ENCODE measurements around the gene ELL.
"Not testable (repeated sequence)": the region's sequence is repeated elsewhere in the genome, so short reads cannot be mapped to it uniquely, and the experiment has no call there.

The ELL gene

GRCh38 chr19:18521692-18522123 lies at the start of gene ELL:
Gene ELL (minus strand): TSS chr19:18522070. CDS start chr19:18522055, 15 bp downstream.
- no peak for DNase-seq (ENCODE audit: low read depth in 2 of 2, low spot score in 1 of 2)

GRCh38 chr19:18568367-18568766 lies 46.5 kb upstream of the ELL start:
- no peak for DNase-seq (ENCODE audit: low read depth in 2 of 2, low spot score in 1 of 2)

GRCh38 chr19:18566953-18567352 lies 45.1 kb upstream of the ELL start:
- no peak for DNase-seq (ENCODE audit: low read depth in 2 of 2, low spot score in 1 of 2)

- DNase-seq (ENCODE audit: low read depth in 2 of 2, low spot score in 1 of 2): no peak
These were observed 40.2 kb upstream of the ELL start for GRCh38 chr19:18562086-18562485.

- DNase-seq (ENCODE audit: low read depth in 2 of 2, low spot score in 1 of 2): no peak
These were observed 37.8 kb upstream of the ELL start for GRCh38 chr19:18559685-18560084.

- DNase-seq (ENCODE audit: low read depth in 2 of 2, low spot score in 1 of 2): no peak
These were observed 36.7 kb upstream of the ELL start for GRCh38 chr19:18558604-18559003.

GRCh38 chr19:18558202-18558555 lies 36.3 kb upstream of the ELL start:
- DNase-seq (ENCODE audit: low read depth in 2 of 2, low spot score in 1 of 2): no peak

GRCh38 chr19:18557411-18558201 lies 35.7 kb upstream of the ELL start, which contains the start of gene KXD1:
Gene KXD1 (plus strand): TSS chr19:18557870. CDS start chr19:18562057, 4,187 bp downstream.
- peak; percentile 95 to 98 for DNase-seq (ENCODE audit: low read depth in 2 of 2, low spot score in 1 of 2)

GRCh38 chr19:18551631-18552030 lies 29.8 kb upstream of the ELL start:
- DNase-seq (ENCODE audit: low read depth in 2 of 2, low spot score in 1 of 2): no peak

- peak in 1 of 2 donors; percentile 35 for DNase-seq (ENCODE audit: low read depth in 2 of 2, low spot score in 1 of 2)
These were observed 22.1 kb upstream of the ELL start for GRCh38 chr19:18543814-18544475.

- peak; percentile 83 to 88 for DNase-seq (ENCODE audit: low read depth in 2 of 2, low spot score in 1 of 2)
These were observed 21.3 kb upstream of the ELL start, which contains the start of gene FKBP8 for GRCh38 chr19:18542941-18543813. Gene FKBP8 (minus strand): TSS chr19:18543573. CDS start chr19:18541970, 1,603 bp downstream.

GRCh38 chr19:18541992-18542940 lies 20.4 kb upstream of the ELL start:
- DNase-seq (ENCODE audit: low read depth in 2 of 2, low spot score in 1 of 2): no peak

GRCh38 chr19:18541258-18541991 lies 19.6 kb upstream of the ELL start:
- no peak for DNase-seq (ENCODE audit: low read depth in 2 of 2, low spot score in 1 of 2)

GRCh38 chr19:18540200-18540599 lies 18.3 kb upstream of the ELL start:
- DNase-seq (ENCODE audit: low read depth in 2 of 2, low spot score in 1 of 2): not testable (repeated sequence)

- no peak for DNase-seq (ENCODE audit: low read depth in 2 of 2, low spot score in 1 of 2)
These were observed 17.5 kb upstream of the ELL start for GRCh38 chr19:18539372-18539771.

GRCh38 chr19:18538115-18538514 lies 16.2 kb upstream of the ELL start:
- no peak for DNase-seq (ENCODE audit: low read depth in 2 of 2, low spot score in 1 of 2)

- no peak for DNase-seq (ENCODE audit: low read depth in 2 of 2, low spot score in 1 of 2)
These were observed 15.6 kb upstream of the ELL start for GRCh38 chr19:18537431-18537830.

- no peak for DNase-seq (ENCODE audit: low read depth in 2 of 2, low spot score in 1 of 2)
These were observed 14.6 kb upstream of the ELL start for GRCh38 chr19:18536475-18536874.

- DNase-seq (ENCODE audit: low read depth in 2 of 2, low spot score in 1 of 2): no peak
These were observed 11.2 kb upstream of the ELL start for GRCh38 chr19:18533058-18533457.
